GM12892 (cell line): ENCODE results near the gene CYP20A1.

Experiments
- POLR2A ChIP-seq: IDR thresholded peaks from 2 replicates; pipeline ENCODE4 v1.6.1; 2011; ENCODE audit warnings: low read depth, low read length, control low read depth
- POLR2AphosphoS5 ChIP-seq: IDR thresholded peaks from 2 replicates; pipeline ENCODE4 v1.6.1; 2011; ENCODE audit warnings: low read depth, low read length, control low read depth
- TAF1 ChIP-seq: IDR thresholded peaks from 2 replicates; pipeline ENCODE4 v1.6.1; 2011; ENCODE audit warnings: low read depth, mild to moderate bottlenecking, control low read depth, low read length, borderline replicate concordance

- TF ChIP-seq POLR2A (no peak), POLR2AphosphoS5 (no peak), TAF1 (no peak)
Measured at GRCh38 chr2:203301667-203302066, 62.8 kb downstream of the CYP20A1 start.
